ENCODE measurements around the gene RPA1. TPM values are rescaled to one million over a fixed set of nuclear protein-coding genes. Genes with fewer than 3 reads are reported as not detected.

Gene RPA1
- polyA plus RNA-seq, 3 donors: 18.5 to 27.4 (median 23.8) TPM

DNA sequence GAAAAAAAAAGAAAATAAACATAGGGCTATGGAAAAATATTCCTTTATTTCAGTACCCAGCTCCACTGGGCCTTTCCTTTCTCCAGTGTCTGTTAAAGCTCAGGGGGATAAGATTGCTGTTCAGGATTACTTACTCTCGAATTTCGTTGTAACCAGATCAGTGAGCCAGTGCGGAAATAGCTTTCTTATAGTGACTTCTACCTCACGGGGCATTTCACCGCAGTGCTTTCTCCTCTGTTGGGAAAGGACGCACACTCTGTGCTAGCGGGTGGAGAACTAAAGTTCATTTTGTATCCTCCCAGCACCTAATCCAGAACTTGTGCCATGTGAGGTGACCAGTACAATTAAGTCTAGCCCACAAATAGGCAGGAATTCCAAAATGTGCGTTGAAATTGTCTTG lies 38.3 kb downstream of the RPA1 start:
- Histone ChIP-seq H3K4me2 (replicated peaks; ENCODE audit: extremely low read depth, low read length, poor library complexity, severe bottlenecking) (no peak overlapping the region), H3K4me3 (replicated peaks in 1 of 3; ENCODE audit: low read depth in 2 of 3, low read length in 3 of 3) (no peak overlapping the region), H4K20me1 (ENCODE audit: insufficient read depth, low read length) (no peaks in the 10 kb centered on the region), H2AFZ (ENCODE audit: insufficient read depth, low read depth, low read length, poor library complexity, severe bottlenecking) (no peak overlapping the region), H3K4me1 (ENCODE audit: control insufficient read depth in 1 of 2, insufficient read depth in 2 of 2, low read length in 2 of 2) (no peaks in the 10 kb centered on the region), H3K36me3 (replicated peaks in 1 of 2; ENCODE audit: control insufficient read depth in 1 of 2, insufficient read depth in 2 of 2, low read length in 2 of 2) (peaks cover 15 to 58% of the 10 kb centered on the region in 2 donors), H3K27ac (ENCODE audit: low read depth in 1 of 2, low read length in 2 of 2) (no peak overlapping the region), H3K79me2 (ENCODE audit: insufficient read depth, low read length) (no peaks in the 10 kb centered on the region), H3K9ac (ENCODE audit: insufficient read depth, low read length, poor library complexity, severe bottlenecking) (no peak overlapping the region), H3K9me3 (replicated peaks in 1 of 2; ENCODE audit: control insufficient read depth in 1 of 2, insufficient read depth in 1 of 2, low read length in 2 of 2) (no peaks in the 10 kb centered on the region), H3K27me3 (ENCODE audit: control insufficient read depth in 2 of 2, insufficient read depth in 2 of 2, low read length in 2 of 2) (no peaks in the 10 kb centered on the region)
- Mint-ChIP-seq H3K9me3 (no peaks in the 10 kb centered on the region), H3K36me3 (peaks cover 35 to 50% of the 10 kb centered on the region in 2 donors), H3K4me1 (no peaks in the 10 kb centered on the region), H3K4me3 (no peak overlapping the region), H3K27ac (peak overlapping the region in 1 of 7 donors; percentile 55), H3K27me3 (ENCODE audit: low read depth in 3 of 3) (no peaks in the 10 kb centered on the region)
- intact Hi-C loops (cut with micrococcal nuclease): loop anchor here in 1 of 2 donors (5.0 kb wide), 2 partner anchors 201 to 711 kb away; no protein-coding TSS in a partner anchor
- WGBS (ENCODE audit: insufficient coverage): 93% methylated on average over 6 of the region's 8 CpGs
- TF ChIP-seq, protein P1, sequence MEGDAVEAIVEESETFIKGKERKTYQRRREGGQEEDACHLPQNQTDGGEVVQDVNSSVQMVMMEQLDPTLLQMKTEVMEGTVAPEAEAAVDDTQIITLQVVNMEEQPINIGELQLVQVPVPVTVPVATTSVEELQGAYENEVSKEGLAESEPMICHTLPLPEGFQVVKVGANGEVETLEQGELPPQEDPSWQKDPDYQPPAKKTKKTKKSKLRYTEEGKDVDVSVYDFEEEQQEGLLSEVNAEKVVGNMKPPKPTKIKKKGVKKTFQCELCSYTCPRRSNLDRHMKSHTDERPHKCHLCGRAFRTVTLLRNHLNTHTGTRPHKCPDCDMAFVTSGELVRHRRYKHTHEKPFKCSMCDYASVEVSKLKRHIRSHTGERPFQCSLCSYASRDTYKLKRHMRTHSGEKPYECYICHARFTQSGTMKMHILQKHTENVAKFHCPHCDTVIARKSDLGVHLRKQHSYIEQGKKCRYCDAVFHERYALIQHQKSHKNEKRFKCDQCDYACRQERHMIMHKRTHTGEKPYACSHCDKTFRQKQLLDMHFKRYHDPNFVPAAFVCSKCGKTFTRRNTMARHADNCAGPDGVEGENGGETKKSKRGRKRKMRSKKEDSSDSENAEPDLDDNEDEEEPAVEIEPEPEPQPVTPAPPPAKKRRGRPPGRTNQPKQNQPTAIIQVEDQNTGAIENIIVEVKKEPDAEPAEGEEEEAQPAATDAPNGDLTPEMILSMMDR (IDR thresholded peaks at IDR 0.05): no peak
- DNase-seq: no peak

GRCh38 chr17:1870592-1870991 lies 40.8 kb downstream of the RPA1 start:
- H3K9ac ChIP-seq (ENCODE audit: insufficient read depth, low read length, poor library complexity, severe bottlenecking): no peak overlapping the region
- Mint-ChIP-seq H3K27ac (no peak overlapping the region), H3K27me3 (ENCODE audit: low read depth in 3 of 3) (no peaks in the 10 kb centered on the region), H3K36me3 (peaks cover 58 to 70% of the 10 kb centered on the region in 2 donors), H3K4me1 (no peaks in the 10 kb centered on the region), H3K4me3 (no peak overlapping the region), H3K9me3 (no peaks in the 10 kb centered on the region)
- no peaks in the 10 kb centered on the region for H4K20me1 ChIP-seq (ENCODE audit: insufficient read depth, low read length)
- peaks cover 36 to 81% of the 10 kb centered on the region in 2 donors for H3K36me3 ChIP-seq (replicated peaks in 1 of 2; ENCODE audit: control insufficient read depth in 1 of 2, insufficient read depth in 2 of 2, low read length in 2 of 2)
- no peaks in the 10 kb centered on the region for H3K27me3 ChIP-seq (ENCODE audit: control insufficient read depth in 2 of 2, insufficient read depth in 2 of 2, low read length in 2 of 2)
- TF ChIP-seq, protein P1 (IDR thresholded peaks at IDR 0.05): no peak
- no peaks in the 10 kb centered on the region for H3K9me3 ChIP-seq (replicated peaks in 1 of 2; ENCODE audit: control insufficient read depth in 1 of 2, insufficient read depth in 1 of 2, low read length in 2 of 2)
- H3K4me1 ChIP-seq (ENCODE audit: control insufficient read depth in 1 of 2, insufficient read depth in 2 of 2, low read length in 2 of 2): no peaks in the 10 kb centered on the region
- DNase-seq: no peak
- 43% methylated on average over 1 of the region's 3 CpGs for WGBS (ENCODE audit: insufficient coverage)
- no peak overlapping the region for H3K4me3 ChIP-seq (replicated peaks in 1 of 3; ENCODE audit: low read depth in 2 of 3, low read length in 3 of 3)
- no peaks in the 10 kb centered on the region for H3K79me2 ChIP-seq (ENCODE audit: insufficient read depth, low read length)
- intact Hi-C loops (cut with micrococcal nuclease): no loop called here
- H3K27ac ChIP-seq (ENCODE audit: low read depth in 1 of 2, low read length in 2 of 2): no peak overlapping the region
- H2AFZ ChIP-seq (ENCODE audit: insufficient read depth, low read depth, low read length, poor library complexity, severe bottlenecking): no peak overlapping the region
- no peak overlapping the region for H3K4me2 ChIP-seq (replicated peaks; ENCODE audit: extremely low read depth, low read length, poor library complexity, severe bottlenecking)

Measured in CD14-positive monocyte (primary cell).